Stimulated activated CD4-positive, alpha-beta T cell treated with anti-CD3 and anti-CD28 coated beads, Interleukin-15, amount 100 ng/mL, for 48 hours (primary cell): ENCODE results near the gene BSPH1.
"Not testable (repeated sequence)": the region's sequence is repeated elsewhere in the genome, so short reads cannot be mapped to it uniquely, and the experiment has no call there.

ENCODE experiments used
- DNase-seq, 2 donors: peaks; one replicate each; pipeline ENCODE4 v3.0.0-alpha.2; 2020; ENCODE audit warnings: low read depth in 2 of 2

The BSPH1 gene, protein sequence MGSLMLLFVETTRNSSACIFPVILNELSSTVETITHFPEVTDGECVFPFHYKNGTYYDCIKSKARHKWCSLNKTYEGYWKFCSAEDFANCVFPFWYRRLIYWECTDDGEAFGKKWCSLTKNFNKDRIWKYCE

DNA sequence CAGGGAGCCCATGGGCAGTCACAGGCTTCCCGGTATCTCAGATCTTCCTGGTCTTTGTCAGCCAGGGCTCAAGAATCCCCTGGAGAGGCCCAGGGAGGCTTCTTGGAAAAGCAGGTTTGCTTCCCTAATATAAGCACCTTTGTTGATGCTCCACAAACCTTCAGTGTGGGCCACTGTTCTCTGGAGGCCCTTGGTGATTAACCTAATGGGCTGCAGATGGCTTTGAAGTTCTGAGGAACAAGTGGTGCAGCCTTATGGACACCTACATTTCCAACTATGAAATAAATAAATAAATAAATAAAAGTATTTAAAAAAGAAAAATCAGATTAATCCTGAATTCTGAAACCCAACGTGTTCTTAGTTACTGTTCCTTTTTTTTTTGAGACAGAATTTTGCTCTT lies at the start of gene BSPH1:
Gene BSPH1, minus strand, starts transcription at position 101 of the 400 bp plus-strand sequence. Its CDS starts 89 bp downstream, at position 12.
- no peak for DNase-seq

DNA sequence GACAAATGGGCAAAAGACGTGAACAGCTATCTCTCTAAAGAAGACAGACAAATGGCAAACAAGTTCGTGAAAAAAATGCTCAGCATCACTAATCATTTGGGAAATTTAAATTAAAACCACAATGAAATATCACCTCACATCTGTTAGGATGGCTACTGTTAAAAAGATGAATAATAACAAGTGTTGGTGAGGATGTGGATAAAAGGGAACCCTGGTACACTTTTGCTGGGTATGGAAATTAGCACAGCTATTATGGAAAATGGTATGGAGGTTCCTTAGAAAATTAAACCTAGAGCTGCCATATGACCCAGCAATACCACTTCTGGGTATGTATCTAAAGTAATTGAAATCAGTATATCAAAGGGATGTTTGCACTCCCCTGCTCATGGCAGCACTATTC lies 44.8 kb upstream of the BSPH1 start:
- no peak for DNase-seq

DNA sequence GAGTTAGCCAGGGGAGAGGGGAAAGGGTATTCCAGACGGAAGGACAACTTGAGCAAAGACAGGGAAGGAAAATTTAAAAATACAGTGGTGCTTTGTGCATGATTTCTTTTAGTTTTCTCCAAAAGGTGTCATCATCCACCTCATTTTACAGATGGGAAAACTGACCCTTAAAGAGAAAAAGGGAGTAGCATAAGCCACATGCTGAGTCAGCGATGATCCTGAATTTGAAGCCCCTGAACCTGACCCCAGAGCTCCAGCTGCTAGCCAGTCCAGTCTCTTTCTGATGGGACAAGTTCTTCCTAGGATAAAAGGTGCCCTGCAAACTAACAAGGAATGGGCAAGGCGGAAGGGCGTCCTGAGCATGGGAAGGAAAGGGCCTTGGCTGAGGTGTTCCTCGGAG lies 41.6 kb upstream of the BSPH1 start:
- DNase-seq = no peak

DNA sequence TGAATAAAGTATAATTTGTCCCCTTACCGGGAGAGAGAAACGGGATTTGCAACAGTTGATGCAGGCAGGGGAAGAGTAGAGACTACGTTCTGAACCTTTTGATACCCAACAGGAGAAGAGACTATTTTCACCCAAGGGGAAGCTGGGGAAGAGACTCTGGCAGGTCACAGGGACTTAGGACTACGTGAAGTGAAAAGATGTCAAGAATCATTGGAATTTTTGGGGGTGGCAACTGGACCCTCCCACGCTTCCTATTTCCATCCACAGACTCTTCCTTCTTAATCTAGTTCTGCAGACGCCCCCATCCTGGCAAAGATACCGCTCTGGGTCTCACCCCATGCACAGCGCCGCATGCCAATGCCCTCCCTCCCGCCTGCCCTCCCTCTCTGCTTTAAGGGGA lies 38.1 kb upstream of the BSPH1 start:
- no peak for DNase-seq

DNA sequence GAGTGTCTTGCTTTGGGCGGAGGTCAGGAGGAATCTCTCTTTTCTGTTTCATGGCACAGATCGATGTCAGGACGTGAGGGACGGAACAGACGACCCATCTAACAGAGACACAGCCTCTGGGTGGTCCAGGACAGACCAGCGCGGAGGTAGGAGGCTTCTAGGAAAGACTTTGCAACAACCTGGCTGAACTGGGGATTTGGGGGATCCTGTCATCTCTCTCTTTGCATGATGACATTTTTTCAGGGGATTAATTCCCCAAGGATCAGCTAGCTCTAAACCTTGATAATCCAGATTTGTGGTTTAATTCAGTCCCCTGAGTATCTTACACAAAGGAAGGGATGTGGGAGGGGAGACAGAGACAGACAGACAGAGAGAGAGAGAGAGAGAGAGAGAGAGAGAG lies 37.5 kb upstream of the BSPH1 start:
- DNase-seq = no peak

DNA sequence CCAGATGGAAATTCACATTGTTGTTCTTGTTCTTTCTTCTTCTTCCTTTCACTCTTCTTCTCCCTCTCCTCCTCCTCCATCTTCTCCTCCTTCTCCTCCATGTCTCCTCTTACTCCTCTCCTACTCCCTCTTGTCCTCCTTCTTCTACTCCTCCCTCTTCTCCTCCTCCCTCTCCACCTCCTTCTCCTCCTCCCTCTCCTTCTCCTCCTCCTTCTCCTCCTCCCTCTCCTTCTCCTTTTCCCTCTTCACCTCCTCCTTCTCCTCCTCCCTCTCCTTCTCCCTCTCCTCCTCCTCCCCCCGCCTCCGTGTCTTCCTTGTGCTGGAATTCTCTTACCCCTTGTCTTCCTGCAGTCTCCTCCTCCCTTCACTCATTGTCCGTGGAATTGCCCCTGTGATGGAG lies 33.5 kb upstream of the BSPH1 start:
- DNase-seq = no peak

DNA sequence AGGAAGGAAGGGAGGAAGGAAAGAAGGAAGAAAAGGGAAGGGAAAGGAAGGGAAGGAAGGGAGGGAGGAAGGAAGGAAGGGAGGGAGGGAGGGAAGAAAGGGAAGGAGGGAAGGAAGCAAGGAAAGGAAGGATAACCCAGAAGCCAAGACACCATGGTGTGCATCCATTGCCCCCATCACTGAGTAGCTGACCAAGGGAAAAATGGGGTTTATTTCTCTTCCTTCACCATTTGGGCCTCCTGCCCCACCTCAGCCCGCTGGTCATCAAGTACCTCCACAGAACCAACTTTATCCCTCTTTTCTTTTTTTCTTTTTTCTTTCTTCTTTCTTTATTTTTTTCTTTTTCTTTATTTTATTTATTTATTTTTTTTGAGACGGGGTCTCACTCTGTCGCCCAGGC lies 31.5 kb upstream of the BSPH1 start:
- DNase-seq = no peak

DNA sequence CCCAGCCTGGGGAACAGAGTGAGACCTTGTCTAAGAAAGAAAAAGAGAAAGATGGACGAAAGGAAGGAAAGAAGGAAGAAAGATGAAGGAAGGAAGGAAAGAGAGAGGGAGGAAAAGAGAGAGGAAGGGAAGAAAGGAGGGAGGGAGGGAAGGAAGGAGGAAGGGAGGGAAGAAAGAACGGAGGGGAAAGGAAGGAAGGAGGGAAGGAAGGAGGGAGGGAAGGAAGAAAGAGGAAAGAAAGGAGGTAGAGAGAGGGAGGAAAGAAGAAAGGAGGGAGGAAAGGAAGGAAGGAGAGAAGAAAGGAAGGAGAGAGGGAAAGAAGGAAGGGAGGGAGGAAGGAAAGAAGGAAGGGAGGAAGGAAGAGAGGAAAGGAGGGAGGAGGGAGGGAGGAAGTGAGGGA lies 31.0 kb upstream of the BSPH1 start:
- no peak for DNase-seq

DNA sequence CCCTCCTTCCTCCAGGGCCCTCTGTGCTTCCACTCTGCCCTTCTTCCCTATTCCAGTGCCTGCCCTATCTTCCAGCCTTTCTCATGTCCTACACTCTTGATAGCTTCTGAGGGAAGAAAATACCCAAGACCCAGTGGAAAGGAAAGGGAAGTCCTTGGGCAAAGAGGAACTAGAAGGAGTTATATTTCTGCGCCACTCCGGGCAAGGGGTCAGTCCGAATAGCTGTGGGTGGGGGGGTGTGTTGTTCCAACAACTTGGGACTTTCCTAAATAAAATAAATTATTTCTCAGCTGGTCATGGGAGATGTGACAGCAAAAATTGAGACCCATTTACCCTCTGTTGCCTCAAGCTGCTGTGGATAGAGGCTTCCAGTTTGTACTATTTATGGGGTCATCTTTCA lies 28.7 kb upstream of the BSPH1 start:
- no peak for DNase-seq

DNA sequence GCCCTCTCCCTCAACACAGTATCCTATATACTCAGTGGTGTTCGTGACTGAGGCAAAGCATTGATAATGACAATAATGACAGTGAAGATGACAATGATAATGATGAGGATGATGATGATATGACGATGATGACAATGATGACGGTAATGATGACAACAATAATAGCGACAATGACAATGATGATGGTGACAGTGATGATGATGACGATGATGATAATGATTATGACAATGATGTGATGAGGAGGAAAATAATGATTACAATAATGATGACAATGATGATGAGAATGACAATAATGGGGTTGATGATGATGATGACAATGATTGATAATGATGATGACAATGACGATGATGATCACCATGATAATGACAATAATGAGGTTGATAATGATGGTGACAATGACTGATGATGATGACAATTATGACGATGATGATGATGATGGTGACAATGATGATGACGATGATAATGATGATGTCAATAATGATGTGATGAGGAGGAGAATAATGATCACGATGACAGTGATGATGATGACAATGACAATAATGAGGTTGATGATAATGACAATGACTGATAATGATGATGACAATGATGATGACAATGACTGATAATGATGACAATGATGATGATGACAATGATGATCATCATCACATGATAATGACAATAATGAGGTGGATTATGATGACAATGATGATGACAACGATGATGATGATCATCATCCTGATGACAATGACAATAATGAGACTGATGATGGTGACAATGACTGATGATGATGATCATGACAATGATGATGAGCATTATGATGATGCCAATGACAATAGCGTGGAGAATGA lies 19.2 kb upstream of the BSPH1 start:
- no peak for DNase-seq

DNA sequence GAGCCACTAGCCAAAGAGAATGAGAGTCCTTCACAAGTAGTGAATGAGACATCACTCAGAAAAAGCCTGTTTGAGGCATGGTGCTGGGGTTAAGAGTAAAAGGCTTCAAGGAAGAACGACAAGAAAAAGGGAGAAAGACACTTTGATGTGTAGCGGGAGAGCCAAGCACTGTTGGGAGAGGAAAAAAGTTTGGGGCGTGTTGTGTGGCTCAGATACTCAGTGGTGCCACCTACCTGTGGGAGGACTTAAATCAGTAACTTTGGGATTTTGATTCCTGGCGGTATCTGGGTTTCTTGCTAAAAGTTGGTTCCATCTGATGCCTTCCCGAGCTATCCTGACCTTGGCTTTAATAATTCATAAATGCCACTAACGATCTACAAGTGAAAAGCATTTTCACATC lies 14.8 kb upstream of the BSPH1 start:
- DNase-seq = no peak

DNA sequence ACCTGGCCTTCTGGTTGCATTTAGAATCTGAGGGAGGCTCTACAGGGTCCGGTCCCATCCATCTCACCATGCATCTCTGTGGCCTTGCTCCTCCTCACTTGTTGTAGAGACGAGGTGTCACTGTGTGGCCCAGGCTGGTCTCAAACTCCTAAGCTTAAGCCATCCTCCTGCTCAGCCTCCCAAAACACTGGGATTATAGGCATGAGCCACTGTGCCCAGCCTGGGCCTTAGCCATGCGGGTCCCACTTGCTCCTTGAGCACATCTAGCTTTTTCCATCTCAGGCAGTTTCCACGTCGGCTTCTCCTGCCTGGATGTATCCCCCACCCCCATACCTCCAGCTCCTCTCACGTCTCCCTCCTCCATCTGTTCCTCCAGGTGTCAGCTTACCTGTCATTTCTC lies 12.3 kb upstream of the BSPH1 start:
- DNase-seq = no peak

DNA sequence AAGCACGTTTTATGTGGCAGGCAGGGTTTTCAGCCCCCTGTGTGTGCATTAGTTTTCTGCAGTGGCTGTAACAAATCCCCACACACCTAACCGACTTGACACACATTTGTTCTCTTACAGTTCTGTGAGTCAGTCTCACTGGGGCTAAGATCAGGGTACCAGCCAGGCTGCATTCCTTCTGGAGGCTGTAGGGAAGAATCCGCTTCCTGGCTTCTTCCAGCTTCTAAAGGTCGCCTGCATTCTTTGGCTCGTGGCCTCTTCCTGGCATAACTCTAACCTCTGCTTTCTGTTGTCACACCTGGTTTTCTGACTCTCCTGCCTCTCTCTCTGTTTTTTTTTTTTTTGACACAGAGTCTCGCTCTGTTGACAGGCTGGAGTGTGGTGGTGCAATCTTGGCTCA lies 8.9 kb upstream of the BSPH1 start:
- no peak for DNase-seq

DNA sequence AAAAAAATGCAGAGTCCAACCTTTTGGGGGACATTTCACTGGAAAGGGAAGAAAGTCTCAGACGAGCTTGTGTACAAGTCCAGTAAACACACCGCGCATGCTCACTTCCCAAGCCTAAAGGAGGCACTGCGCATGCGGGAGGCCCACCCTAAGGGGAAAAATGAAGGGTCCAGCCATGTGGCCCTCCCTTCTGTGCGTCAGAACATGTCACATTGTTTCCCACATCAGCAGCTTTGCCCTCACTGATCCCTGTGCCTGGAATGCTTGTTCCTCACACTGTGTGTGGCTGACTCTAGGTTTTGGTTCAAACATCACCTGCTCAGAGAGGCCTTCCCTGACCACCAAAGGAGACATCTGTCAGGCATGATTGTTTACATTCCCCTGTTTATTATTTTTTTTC lies 6.8 kb upstream of the BSPH1 start:
- DNase-seq = no peak

DNA sequence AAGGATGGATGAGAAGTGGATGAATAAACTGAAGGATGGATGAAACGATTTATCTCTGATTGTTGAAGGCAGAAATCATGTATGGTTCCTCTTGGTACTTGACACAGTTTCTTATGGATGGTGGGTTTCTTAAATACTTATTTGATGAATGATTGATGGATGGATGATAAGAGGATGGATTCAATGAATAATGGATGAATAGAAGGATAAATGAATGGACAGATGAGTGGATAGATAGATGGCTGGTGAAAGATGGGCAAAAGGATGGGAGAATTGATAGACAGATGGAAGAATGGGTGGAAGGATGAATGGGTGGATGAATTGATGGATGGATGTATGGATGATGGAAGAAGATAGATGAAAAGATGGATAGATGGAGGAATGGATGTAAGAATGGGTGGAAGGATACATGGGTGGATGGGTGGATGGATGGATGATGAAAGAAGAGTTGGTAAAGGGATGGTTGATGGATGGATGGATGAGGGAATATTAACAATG lies 4.3 kb upstream of the BSPH1 start:
- no peak for DNase-seq

DNA sequence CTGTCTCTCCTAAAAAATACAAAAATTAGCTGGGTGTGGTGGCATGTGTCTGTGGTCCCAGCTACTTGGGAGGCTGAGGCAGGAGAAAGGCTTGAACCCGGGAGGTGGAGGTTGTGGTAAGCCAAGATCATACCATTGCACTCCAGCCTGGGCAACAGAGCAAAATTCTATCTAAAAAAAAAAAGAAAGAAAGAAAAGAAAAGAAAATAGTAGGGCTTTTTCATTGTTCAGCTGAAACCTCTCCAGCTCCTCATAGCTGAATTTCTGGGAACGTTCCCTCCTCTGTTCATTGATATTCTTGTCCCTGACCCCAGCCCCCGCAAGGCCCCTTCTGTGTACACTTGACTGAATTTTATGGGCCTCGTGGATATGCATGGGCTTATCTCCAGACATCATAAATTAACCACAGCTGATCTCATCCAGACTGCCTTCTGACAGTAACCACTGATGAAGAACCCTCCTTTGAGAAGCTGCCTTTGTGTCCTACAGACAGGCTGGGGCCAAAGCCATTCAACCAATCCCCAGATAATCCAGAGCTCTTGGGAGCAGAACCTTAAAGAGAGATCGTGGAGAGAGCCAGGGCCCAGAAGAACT lies 2.3 kb upstream of the BSPH1 start, which contains the start of gene ELSPBP1:
Gene ELSPBP1, plus strand, starts transcription at position 424 of the 594 bp plus-strand sequence. CDS start 14,036 bp downstream, outside the sequence.
- no peak for DNase-seq

DNA sequence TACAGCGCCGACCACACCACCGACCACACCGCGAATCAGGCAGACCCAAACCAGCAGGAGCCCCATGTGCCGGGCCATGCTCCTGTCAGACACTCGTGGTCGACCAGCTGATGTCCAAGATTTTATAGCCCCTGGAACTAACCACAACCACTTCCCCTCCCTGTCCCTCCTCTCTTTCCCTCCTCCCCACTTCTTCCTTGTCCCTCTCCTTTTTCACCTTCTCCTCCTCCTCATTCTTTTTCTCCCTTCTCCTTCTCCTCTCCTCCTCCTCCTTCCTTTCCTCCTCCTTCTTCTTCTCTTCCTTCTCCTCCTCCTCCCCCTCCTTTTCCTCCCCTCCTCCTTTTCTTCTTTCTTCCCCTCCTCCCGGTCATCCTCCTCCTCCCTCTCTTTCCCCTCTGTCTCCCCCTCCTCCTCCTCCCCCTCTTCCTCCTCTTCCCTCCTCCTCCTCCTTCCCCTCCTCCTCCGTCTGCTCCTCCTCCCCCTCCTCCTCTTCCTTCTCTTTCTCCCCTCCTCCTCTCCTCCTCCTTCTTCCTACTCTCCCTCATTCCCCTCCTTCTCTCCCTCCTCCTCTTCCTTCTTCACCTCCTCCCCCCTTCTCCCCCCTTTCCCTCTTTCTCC lies 670 bp downstream of the BSPH1 start:
- DNase-seq = no peak

DNA sequence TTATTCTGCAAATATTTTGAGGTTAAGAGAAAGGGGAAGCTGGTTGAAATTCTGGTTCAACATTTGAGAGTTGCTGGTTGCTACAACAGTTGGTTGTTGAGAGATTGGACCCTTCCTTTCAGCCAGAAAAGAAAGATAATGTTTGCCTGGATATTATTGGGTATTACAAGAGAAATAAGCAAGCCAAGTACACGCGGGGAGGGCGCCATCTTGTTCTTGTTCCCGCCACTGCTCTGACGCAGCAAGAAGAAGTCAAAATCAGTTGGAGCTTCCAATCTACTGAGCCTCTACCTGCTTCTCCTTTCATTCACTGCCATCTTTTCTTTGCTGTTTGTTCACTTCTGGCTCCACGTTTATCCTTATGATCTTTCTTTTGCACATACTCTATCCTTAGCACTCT lies 18.4 kb downstream of the BSPH1 start:
- DNase-seq = no peak

DNA sequence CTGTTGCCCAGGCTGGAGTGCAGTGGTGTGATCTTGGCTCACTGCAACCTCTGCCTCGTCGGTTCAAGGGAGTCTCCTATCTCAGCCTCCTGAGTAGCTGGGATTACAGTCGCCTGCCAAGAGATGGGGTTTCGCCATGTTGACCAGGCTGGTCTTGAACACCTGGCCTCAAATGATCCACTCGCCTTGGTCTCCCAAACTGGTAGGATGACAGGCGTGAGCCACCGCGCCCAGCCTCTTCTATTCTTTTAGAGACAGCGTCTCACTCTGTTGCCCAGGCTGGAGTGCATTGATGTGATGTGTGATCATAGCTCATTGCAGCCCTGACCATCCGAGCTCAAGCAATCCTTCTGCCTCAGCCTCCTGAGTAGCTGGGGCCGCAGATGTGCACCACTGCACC lies 36.0 kb downstream of the BSPH1 start:
- not testable (repeated sequence) for DNase-seq

DNA sequence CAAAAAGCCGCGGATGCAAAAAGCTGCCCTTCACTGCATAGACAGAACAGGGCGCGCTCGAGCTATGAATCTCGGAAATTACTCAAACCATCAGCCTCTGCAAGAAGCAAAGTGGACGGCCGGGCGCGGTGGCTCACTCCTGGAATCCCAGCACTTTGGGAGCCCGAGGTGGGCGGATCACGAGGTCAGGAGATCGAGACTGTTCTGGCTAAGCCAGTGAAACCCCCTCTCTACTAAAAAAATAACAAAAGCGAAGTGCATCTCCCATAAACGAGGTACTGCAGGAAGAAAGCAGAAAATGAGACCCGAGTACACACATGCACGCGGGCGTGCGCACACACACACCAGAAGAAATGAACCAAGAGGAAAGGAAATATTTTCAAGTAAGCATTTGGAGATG lies 39.8 kb downstream of the BSPH1 start:
- DNase-seq = not testable (repeated sequence)

DNA sequence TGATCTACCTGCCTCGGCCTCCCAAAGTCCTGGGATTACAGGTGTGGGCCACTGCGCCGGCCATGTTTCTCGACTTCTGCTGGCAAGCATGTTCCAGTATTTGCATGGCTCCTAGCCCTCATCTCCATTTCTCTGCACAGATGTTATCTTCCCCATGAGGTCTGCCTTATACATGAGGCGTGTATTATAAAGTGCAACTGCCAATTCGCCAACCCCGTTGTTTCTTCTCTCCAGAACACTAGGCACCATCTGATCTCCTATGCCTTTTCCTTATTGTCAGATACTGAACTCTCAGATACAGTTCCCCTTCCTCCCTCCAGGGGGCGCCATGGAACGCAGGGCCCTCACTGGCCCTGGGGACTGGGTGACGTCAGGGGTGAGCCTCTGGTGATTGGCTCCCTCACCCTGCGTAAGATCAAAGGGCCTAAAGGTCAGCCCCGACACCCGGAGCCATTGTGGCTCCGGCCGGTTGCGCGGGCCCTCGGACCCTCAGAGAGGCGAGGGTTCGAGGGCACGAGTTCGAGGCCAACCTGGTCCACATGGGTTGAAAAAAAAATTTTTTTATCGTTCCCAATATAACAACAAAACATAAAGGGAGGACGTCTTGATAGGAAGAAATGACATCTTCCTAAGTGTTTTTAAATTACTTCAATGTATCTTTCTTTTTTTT lies 42.0 kb downstream of the BSPH1 start:
- not testable (repeated sequence) for DNase-seq

DNA sequence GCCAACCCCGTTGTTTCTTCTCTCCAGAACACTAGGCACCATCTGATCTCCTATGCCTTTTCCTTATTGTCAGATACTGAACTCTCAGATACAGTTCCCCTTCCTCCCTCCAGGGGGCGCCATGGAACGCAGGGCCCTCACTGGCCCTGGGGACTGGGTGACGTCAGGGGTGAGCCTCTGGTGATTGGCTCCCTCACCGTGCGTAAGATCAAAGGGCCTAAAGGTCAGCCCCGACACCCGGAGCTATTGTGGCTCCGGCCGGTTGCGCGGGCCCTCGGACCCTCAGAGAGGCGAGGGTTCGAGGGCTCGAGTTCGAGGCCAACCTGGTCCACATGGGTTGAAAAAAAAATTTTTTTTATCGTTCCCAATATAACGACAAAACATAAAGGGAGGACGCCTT lies 63.4 kb downstream of the BSPH1 start:
- DNase-seq = not testable (repeated sequence)
